Uterus (tissue), 4 donors: ENCODE data around the gene CCDC157. TPM values are rescaled to one million over a fixed set of nuclear protein-coding genes. Genes with fewer than 3 reads are reported as not detected.

Source experiments
- DNase-seq, 2 donors: peaks; one replicate each; pipeline ENCODE4 v3.0.0-alpha.2; 2019 to 2020
- H3K27ac ChIP-seq, 2 donors: fragments of 200-600 bp; sonication (generic); 1 replicate in 1 of 2; 2 replicates in 1 of 2; pipeline ENCODE4 v1.5.1; 2016 to 2018
- H3K27me3 ChIP-seq, 2 donors: fragments of 200-600 bp; sonication (generic); one replicate each; pipeline ENCODE4 v1.5.1; 2018 to 2019; ENCODE audit warnings: control low read depth in 1 of 2
- H3K36me3 ChIP-seq, 2 donors: fragments of 200-600 bp; sonication (generic); one replicate each; pipeline ENCODE4 v1.5.1; 2019; ENCODE audit warnings: control low read depth in 1 of 2
- H3K4me1 ChIP-seq, 2 donors: fragments of 200-600 bp; sonication (generic); one replicate each; pipeline ENCODE4 v1.5.1; 2018 to 2019; ENCODE audit warnings: control low read depth in 1 of 2
- H3K4me3 ChIP-seq, 2 donors: fragments of 200-600 bp; sonication (generic); 1 replicate in 1 of 2; 2 replicates in 1 of 2; pipeline ENCODE4 v1.5.1; 2018 to 2019; ENCODE audit warnings: mild to moderate bottlenecking in 1 of 2
- H3K9me3 ChIP-seq, 2 donors: fragments of 200-600 bp; sonication (generic); one replicate each; pipeline ENCODE4 v1.5.1; 2019; ENCODE audit warnings: control low read depth in 1 of 2
- CTCF ChIP-seq, 4 experiments: fragments of 200-600 bp in 2 of 4; fragments of 450-650 bp in 2 of 4; sonication (generic) in 2 of 4; IDR thresholded peaks; one replicate each; pipeline ENCODE4 v1.5.1; 2016 to 2019; ENCODE audit warnings: antibody characterized with exemption in 4 of 4, mild to moderate bottlenecking in 2 of 4, moderate library complexity in 1 of 4
- POLR2A ChIP-seq, 2 donors: fragments of 450-650 bp; IDR thresholded peaks; one replicate each; pipeline ENCODE4 v1.6.1; 2016; ENCODE audit warnings: antibody characterized with exemption in 2 of 2, mild to moderate bottlenecking in 1 of 2, moderate library complexity in 1 of 2
- intact Hi-C: fragments of 100-400 bp; cut with DNase I; formaldehyde crosslinking; loops from one replicate; pipeline ENCODE4 v1.15.1; 2023; ENCODE audit warnings: low total_unique reads
- total RNA-seq, 4 donors: library from RNA; depleted of rRNA in 3 of 4; stranded (reverse); fragments of >200 nt in 3 of 4; gene quantifications; one replicate each; pipeline versions ENCODE4 v1.1.0 to v1.2.4, GENCODE V29; 2014 to 2023
- donor health status: DM: yes; HTN: yes; CAD: no.

The CCDC157 gene
- total RNA-seq, 4 donors from 2014 or later = 2.9 to 6.8 (median 4.6) TPM; not detected in 1

GRCh38 chr22:30413745-30414524 lies 57.1 kb downstream of the CCDC157 start:
- H3K4me1 ChIP-seq = no peaks in the 10 kb centered on the region
- no peak for DNase-seq
- no peak overlapping the region for H3K4me3 ChIP-seq
- H3K36me3 ChIP-seq = no peaks in the 10 kb centered on the region
- intact Hi-C loops = no loop called here
- H3K27ac ChIP-seq = no peak overlapping the region
- TF ChIP-seq CTCF (IDR thresholded peaks at IDR 0.05) (no peak), POLR2A (IDR thresholded peaks at IDR 0.05) (no peak)
- no peaks in the 10 kb centered on the region for H3K9me3 ChIP-seq
- H3K27me3 ChIP-seq = no peaks in the 10 kb centered on the region

- no peak overlapping the region for H3K27ac ChIP-seq
- no peak for TF ChIP-seq POLR2A (IDR thresholded peaks at IDR 0.05)
- TF ChIP-seq CTCF (IDR thresholded peaks at IDR 0.05) = no peak
- no peaks in the 10 kb centered on the region for H3K36me3 ChIP-seq
- no peaks in the 10 kb centered on the region for H3K27me3 ChIP-seq
- no peak for DNase-seq
- intact Hi-C loops = no loop called here
- H3K9me3 ChIP-seq = no peaks in the 10 kb centered on the region
- no peak overlapping the region for H3K4me3 ChIP-seq
- H3K4me1 ChIP-seq = no peaks in the 10 kb centered on the region
Observed at GRCh38 chr22:30414525-30415047, 57.8 kb downstream of the CCDC157 start.

- no peaks in the 10 kb centered on the region for H3K9me3 ChIP-seq
- intact Hi-C loops = no loop called here
- H3K36me3 ChIP-seq = no peaks in the 10 kb centered on the region
Observed at GRCh38 chr22:30416403-30416802, 59.6 kb downstream of the CCDC157 start.

GRCh38 chr22:30416837-30417236 lies 60.0 kb downstream of the CCDC157 start:
- no peak for TF ChIP-seq POLR2A (IDR thresholded peaks at IDR 0.05)
- no peak for TF ChIP-seq CTCF (IDR thresholded peaks at IDR 0.05)
- peaks cover 0 to 1% of the 10 kb centered on the region in 2 donors for H3K4me1 ChIP-seq
- H3K4me3 ChIP-seq = no peak overlapping the region
- no peak overlapping the region for H3K27ac ChIP-seq
- intact Hi-C loops = no loop called here
- H3K36me3 ChIP-seq = no peaks in the 10 kb centered on the region
- no peaks in the 10 kb centered on the region for H3K9me3 ChIP-seq
- no peaks in the 10 kb centered on the region for H3K27me3 ChIP-seq
- no peak for DNase-seq

More at GRCh38 chr22:30416403-30416802, 59.6 kb downstream of the CCDC157 start:
- TF ChIP-seq POLR2A (IDR thresholded peaks at IDR 0.05) (no peak), CTCF (IDR thresholded peaks at IDR 0.05) (no peak)
- DNase-seq = no peak
- Histone ChIP-seq H3K27ac (no peak overlapping the region), H3K27me3 (no peaks in the 10 kb centered on the region), H3K4me1 (no peaks in the 10 kb centered on the region), H3K4me3 (no peak overlapping the region)

GRCh38 chr22:30420347-30421125 lies 63.7 kb downstream of the CCDC157 start:
- no peaks in the 10 kb centered on the region for H3K27me3 ChIP-seq
- no peaks in the 10 kb centered on the region for H3K9me3 ChIP-seq
- intact Hi-C loops = no loop called here
- DNase-seq = no peak
- no peak overlapping the region for H3K27ac ChIP-seq
- peaks cover 0 to 21% of the 10 kb centered on the region in 2 donors for H3K4me1 ChIP-seq
- no peak overlapping the region for H3K4me3 ChIP-seq
- TF ChIP-seq POLR2A (IDR thresholded peaks at IDR 0.05) = no peak
- no peak for TF ChIP-seq CTCF (IDR thresholded peaks at IDR 0.05)
- H3K36me3 ChIP-seq = no peaks in the 10 kb centered on the region
